ENCODE results near the gene RGCC.

Gene RGCC

DNA sequence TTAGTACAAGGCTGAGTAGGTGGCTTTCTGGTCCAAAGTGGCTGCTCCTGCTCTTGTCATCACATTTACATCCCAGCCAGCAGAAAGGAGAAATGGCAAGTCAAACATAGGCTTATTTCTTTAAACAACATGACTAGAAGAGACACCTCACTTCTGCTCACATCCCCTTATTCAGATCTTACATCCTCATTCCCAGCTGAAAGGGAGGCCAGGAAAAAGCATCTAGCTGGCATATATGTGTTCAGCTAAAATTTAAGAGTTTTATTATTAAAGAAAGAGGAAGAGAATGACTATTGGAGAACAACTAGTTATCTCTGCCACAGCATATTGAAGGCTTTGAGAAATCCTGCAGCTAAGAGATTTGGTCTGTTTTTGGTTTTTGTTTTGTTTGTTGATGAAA, 34.1 kb downstream of the RGCC start:
- H3K4me3 ChIP-seq (ENCODE audit: low read depth, low read length), result no peak overlapping the region
- TF ChIP-seq CTCF (IDR thresholded peaks at IDR 0.05; ENCODE audit: low read depth, low read length), result no peak
- no peak for TF ChIP-seq MYC (IDR thresholded peaks at IDR 0.05; ENCODE audit: low read depth, low read length)
- TF ChIP-seq, protein P1, sequence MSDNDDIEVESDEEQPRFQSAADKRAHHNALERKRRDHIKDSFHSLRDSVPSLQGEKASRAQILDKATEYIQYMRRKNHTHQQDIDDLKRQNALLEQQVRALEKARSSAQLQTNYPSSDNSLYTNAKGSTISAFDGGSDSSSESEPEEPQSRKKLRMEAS (IDR thresholded peaks at IDR 0.05; ENCODE audit: low read depth, low read length), result no peak
- TF ChIP-seq POLR2A (IDR thresholded peaks at IDR 0.05; ENCODE audit: extremely low read depth, insufficient read length), result no peak
- no peak for DNase-seq (ENCODE audit: low read depth)

DNA sequence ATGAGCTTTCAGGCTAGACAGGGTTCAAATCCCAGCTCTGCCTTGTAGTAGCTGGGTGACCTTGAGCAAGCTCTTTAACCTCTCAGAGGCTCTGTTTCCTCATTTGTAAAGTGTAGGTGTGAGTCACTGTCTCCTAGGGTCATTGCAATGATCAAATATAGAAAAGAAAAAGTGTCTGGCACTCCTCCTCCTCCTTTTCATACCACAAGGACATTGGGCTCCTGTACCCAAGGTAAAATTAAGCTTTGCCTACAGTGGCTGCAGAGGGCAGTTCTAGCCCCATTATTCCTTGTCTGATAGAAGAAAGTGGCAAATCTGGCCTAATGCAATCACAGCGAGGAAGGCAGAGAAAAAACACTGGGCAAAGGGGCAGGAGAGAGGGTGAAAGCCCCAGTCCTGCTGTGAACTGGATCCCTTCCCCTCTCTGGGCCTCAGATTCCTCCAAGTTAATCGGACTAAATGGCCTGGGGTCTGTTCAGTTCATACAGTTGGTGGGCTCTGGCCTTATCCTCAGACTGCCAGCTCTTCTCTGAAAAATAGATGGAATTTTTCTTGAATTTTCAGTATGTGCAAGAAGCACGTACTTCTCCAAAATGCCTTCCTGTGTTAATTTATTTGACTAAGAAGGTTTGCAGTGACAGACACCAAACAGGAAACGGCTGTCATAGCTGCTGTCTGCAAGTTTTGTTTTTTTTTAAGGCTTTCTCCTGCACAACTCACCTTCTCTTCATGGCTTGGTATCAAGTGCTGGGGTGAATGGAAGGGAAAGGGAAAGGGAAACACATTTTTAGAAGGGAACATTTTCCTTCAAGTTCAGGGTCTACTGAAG, 35.3 kb downstream of the RGCC start:
- peak; percentile 71 for DNase-seq (ENCODE audit: low read depth)
- H3K4me3 ChIP-seq (ENCODE audit: low read depth, low read length), result no peak overlapping the region
- no peak for TF ChIP-seq POLR2A (IDR thresholded peaks at IDR 0.05; ENCODE audit: extremely low read depth, insufficient read length)
- TF ChIP-seq, protein P1 (IDR thresholded peaks at IDR 0.05; ENCODE audit: low read depth, low read length), result peak; percentile 19; the same call in 1 of the 2 replicates
- 0 out of 2 replicates have a peak, but pooled peaks have one; percentile 28 for TF ChIP-seq MYC (IDR thresholded peaks at IDR 0.05; ENCODE audit: low read depth, low read length)
- TF ChIP-seq CTCF (IDR thresholded peaks at IDR 0.05; ENCODE audit: low read depth, low read length), result no peak

- no peak overlapping the region for H3K4me3 ChIP-seq (ENCODE audit: low read depth, low read length)
- no peak for TF ChIP-seq MYC (IDR thresholded peaks at IDR 0.05; ENCODE audit: low read depth, low read length)
- TF ChIP-seq, protein P1 (IDR thresholded peaks at IDR 0.05; ENCODE audit: low read depth, low read length), result no peak
- no peak for TF ChIP-seq POLR2A (IDR thresholded peaks at IDR 0.05; ENCODE audit: extremely low read depth, insufficient read length)
- TF ChIP-seq CTCF (IDR thresholded peaks at IDR 0.05; ENCODE audit: low read depth, low read length), result no peak
- DNase-seq (ENCODE audit: low read depth), result no peak
Measured at GRCh38 chr13:41494202-41494601, 36.9 kb downstream of the RGCC start.

DNA sequence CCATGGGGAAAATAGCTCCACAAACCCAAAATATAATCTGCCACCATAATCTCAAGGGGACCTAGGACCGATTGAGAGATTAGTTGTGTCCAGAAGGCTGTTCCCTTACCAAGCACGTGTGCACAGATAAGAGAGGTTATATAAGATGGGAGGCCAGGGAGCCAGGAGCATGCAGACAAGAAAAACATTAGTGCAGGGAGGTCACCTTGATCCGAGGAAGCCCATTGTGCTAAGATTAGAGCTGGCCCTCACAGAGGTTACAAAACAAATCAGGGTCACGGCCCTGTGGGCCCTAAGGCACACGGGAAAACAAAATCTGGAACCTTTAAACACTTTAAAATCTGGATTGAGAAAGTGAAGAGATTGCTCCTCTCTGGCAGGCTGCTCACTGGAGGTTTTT, 37.7 kb downstream of the RGCC start:
- H3K4me3 ChIP-seq (ENCODE audit: low read depth, low read length), result no peak overlapping the region
- TF ChIP-seq CTCF (IDR thresholded peaks at IDR 0.05; ENCODE audit: low read depth, low read length), result no peak
- no peak for DNase-seq (ENCODE audit: low read depth)

DNA sequence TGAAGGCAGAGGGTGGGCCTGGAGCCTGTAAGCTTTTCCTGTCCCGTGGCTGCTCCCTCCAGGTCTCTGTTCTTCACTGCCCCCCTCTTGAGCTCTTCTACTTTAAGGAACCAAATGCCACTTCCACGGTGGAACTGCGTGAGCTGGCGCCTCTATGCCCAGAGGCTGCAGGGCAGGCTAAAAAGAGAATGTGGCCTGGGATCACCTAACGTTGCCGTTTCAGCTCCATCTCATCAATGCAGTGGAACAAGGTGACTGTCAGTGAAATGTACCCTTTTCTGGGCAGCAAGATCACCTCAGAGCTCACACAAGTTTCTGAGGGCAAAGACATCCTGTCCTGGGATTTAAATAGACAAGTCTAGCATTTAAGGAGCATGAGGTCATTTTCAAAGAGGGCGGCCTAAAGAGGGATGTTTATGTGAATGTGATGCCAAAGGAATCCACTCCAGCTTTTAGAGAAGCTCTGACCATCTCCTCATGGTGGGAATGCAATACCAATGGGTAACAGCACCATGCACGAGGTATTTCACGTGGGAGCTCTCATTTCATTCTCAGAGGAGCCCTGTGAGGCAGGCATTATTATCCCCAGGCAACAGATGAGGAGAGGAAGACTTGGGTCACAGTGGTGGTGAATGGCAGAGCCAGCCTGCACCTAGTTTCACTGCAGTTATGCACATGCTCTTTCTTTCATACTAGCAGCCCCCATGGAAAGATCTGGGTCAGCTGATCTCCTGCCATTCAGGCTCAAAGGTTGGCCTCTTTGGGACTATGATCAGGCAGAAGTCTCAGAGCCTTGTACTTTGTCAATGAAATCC, 39.3 kb downstream of the RGCC start:
- DNase-seq (ENCODE audit: low read depth), result no peak
- no peak overlapping the region for H3K4me3 ChIP-seq (ENCODE audit: low read depth, low read length)
- TF ChIP-seq MYC (IDR thresholded peaks at IDR 0.05; ENCODE audit: low read depth, low read length) (no peak), POLR2A (IDR thresholded peaks at IDR 0.05; ENCODE audit: extremely low read depth, insufficient read length) (no peak), CTCF (IDR thresholded peaks at IDR 0.05; ENCODE audit: low read depth, low read length) (no peak)
- TF ChIP-seq, protein P1 (IDR thresholded peaks at IDR 0.05; ENCODE audit: low read depth, low read length), result no peak

Measured in NB4 (cell line).